OCI-LY3 (cell line): ENCODE data around the gene RC3H2.

Experiments
- H2AFZ ChIP-seq: fragments of 200-600, 300-600 bp; shearing (Covaris generic); 2 replicates; pipeline ENCODE4 v1.6.0; 2014; ENCODE audit warnings: antibody characterized with exemption, low read depth, low read length
- H3K27ac ChIP-seq: fragments of 200-600, 300-600 bp; sonication (generic); 2 replicates; pipeline ENCODE4 v1.5.1; 2014; ENCODE audit warnings: mild to moderate bottlenecking, low read length, moderate library complexity, mixed read lengths
- H3K27me3 ChIP-seq: fragments of 200-600, 300-600 bp; sonication (generic); 2 replicates; pipeline ENCODE4 v1.6.1; 2014; ENCODE audit warnings: low read depth, low read length, mixed read lengths
- H3K36me3 ChIP-seq: fragments of 200-600, 300-600 bp; sonication (generic); replicated peaks from 2 replicates; pipeline ENCODE3; 2014; ENCODE audit warnings: low read depth, low read length, mixed read lengths
- H3K4me1 ChIP-seq: fragments of 300-600, 200-600 bp; sonication (generic); 2 replicates; pipeline ENCODE4 v1.6.1; 2014; ENCODE audit warnings: low read length, mixed read lengths
- H3K4me2 ChIP-seq: fragments of 200-600, 300-600 bp; sonication (generic); 2 replicates; pipeline ENCODE4 v1.6.1; 2014; ENCODE audit warnings: low read length, mixed read lengths
- H3K4me3 ChIP-seq: fragments of 300-600, 200-600 bp; sonication (generic); 2 replicates; pipeline ENCODE4 v1.5.1; 2014; ENCODE audit warnings: antibody characterized with exemption, mild to moderate bottlenecking, low read length, moderate library complexity
- H3K79me2 ChIP-seq: fragments of 300-600, 200-600 bp; shearing (Covaris generic); 2 replicates; pipeline ENCODE4 v1.6.1; 2014; ENCODE audit warnings: mild to moderate bottlenecking, low read length, mixed read lengths
- H3K9ac ChIP-seq: fragments of 300-600, 200-600 bp; shearing (Covaris generic); 2 replicates; pipeline ENCODE4 v1.6.0; 2014; ENCODE audit warnings: mild to moderate bottlenecking, low read length, moderate library complexity
- H3K9me3 ChIP-seq: fragments of 200-600, 300-600 bp; shearing (Covaris generic); 2 replicates; pipeline ENCODE4 v1.6.1; 2014; ENCODE audit warnings: low read length, mixed read lengths; ENCODE audit not compliant: insufficient read depth
- H4K20me1 ChIP-seq: fragments of 200-600, 300-600 bp; sonication (generic); 2 replicates; pipeline ENCODE4 v1.6.1; 2016; ENCODE audit warnings: low read length, mixed read lengths; ENCODE audit not compliant: insufficient read depth
- CTCF ChIP-seq: fragments of 200-600, 300-600 bp; sonication (generic); IDR thresholded peaks from 2 replicates; pipeline ENCODE4 v1.5.1; 2014; ENCODE audit warnings: antibody characterized with exemption, low read length, low read depth
- EZH2phosphoT487 ChIP-seq: fragments of 200-600 bp; shearing (Covaris generic); IDR thresholded peaks from 2 replicates; pipeline ENCODE4 v1.6.1; 2018; ENCODE audit warnings: antibody characterized with exemption, mixed run types, low read depth

Gene RC3H2

GRCh38 chr9:122822056-122822455 lies 83.1 kb downstream of the RC3H2 start:
- Histone ChIP-seq H3K9ac (no peak overlapping the region), H3K9me3 (no peaks in the 10 kb centered on the region), H3K4me1 (peaks cover 4% of the 10 kb centered on the region), H3K27ac (no peak overlapping the region), H2AFZ (no peak overlapping the region), H3K36me3 (peaks cover 20% of the 10 kb centered on the region), H4K20me1 (peaks cover 3% of the 10 kb centered on the region; the same call in 1 of the 2 replicates), H3K4me2 (no peak overlapping the region), H3K27me3 (no peaks in the 10 kb centered on the region), H3K4me3 (no peak overlapping the region), H3K79me2 (peaks cover 17% of the 10 kb centered on the region)
- TF ChIP-seq CTCF = no peak
- TF ChIP-seq EZH2phosphoT487 = no peak

- Histone ChIP-seq H3K9me3 (no peaks in the 10 kb centered on the region), H3K27me3 (no peaks in the 10 kb centered on the region), H3K4me2 (no peak overlapping the region), H3K9ac (no peak overlapping the region), H3K4me3 (no peak overlapping the region), H3K79me2 (peaks cover 11% of the 10 kb centered on the region; the same call in 1 of the 2 replicates), H3K36me3 (peaks cover 20% of the 10 kb centered on the region), H4K20me1 (no peaks in the 10 kb centered on the region), H3K4me1 (no peaks in the 10 kb centered on the region), H3K27ac (no peak overlapping the region), H2AFZ (no peak overlapping the region)
- no peak for TF ChIP-seq CTCF
- TF ChIP-seq EZH2phosphoT487 = no peak
Measured at GRCh38 chr9:122821278-122821943, 83.7 kb downstream of the RC3H2 start.

GRCh38 chr9:122820490-122820845 lies 84.7 kb downstream of the RC3H2 start:
- Histone ChIP-seq H3K27ac (no peak overlapping the region), H3K4me3 (no peak overlapping the region), H3K4me1 (no peaks in the 10 kb centered on the region), H3K27me3 (no peaks in the 10 kb centered on the region), H3K79me2 (peaks cover 5% of the 10 kb centered on the region; the same call in 1 of the 2 replicates), H3K4me2 (no peak overlapping the region), H3K9ac (no peak overlapping the region), H3K36me3 (peaks cover 20% of the 10 kb centered on the region), H4K20me1 (no peaks in the 10 kb centered on the region), H3K9me3 (no peaks in the 10 kb centered on the region), H2AFZ (no peak overlapping the region)
- no peak for TF ChIP-seq CTCF

- Histone ChIP-seq H2AFZ (no peak overlapping the region), H3K9me3 (no peaks in the 10 kb centered on the region), H3K79me2 (peaks cover 5% of the 10 kb centered on the region; the same call in 1 of the 2 replicates), H3K9ac (no peak overlapping the region), H3K4me3 (no peak overlapping the region), H3K4me2 (no peak overlapping the region), H3K27ac (no peak overlapping the region), H3K36me3 (peaks cover 20% of the 10 kb centered on the region), H3K27me3 (no peaks in the 10 kb centered on the region), H4K20me1 (no peaks in the 10 kb centered on the region), H3K4me1 (no peaks in the 10 kb centered on the region)
- TF ChIP-seq EZH2phosphoT487 = no peak
- TF ChIP-seq CTCF = no peak
Measured at GRCh38 chr9:122819791-122820489, 85.2 kb downstream of the RC3H2 start.
